ENCODE measurements around the gene CRTC2. TPM values are rescaled to one million over a fixed set of nuclear protein-coding genes. Genes with fewer than 3 reads are reported as not detected.

Gene CRTC2
- total RNA-seq, 1 experiment from 2014 or later, result 33.8 TPM

DNA sequence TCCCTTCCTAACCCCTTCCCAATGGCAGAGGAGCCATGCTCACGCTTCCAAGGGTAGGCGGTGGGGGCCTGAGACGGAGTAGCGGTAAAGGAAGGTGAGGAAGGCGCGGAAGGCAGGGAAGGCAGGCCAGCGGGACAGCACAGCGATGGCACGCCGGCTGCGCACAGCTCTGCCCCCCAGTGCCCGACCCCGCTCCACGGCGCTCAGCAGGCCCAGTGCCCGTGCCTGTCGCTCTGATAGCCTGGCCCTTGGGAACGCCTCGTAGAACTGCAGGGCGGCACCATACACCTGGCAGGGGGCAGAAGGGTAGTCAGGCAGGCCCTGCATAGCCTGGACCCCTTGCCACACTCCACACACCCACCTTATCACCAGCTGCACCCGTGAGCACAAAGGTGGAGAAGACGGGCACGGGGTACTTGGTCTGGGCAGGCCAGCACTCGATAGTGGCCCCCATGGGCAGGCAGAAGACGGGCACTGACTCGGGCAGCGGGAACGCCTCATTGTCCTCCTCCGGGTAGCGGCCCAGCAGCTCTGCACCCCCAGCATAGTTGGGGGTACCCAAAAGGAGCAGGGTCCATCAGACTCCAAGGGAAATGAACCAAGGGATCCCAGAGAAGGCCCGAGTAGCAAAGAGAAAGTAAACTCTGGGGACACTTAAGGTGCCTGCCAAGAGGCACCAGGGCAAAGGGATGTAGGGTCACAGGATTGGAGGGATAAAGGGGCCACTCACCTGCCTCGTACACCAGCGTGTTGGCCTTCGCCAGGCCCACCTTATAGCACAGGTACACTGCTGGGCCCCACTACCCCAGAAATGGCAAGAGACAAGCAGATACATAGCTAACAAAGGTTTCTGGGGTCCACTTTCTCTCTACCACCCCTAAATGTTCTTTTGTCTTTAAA is 16.3 kb downstream of the CRTC2 start:
- peaks cover 6 to 15% of the 10 kb centered on the region in 2 experiments; a peak in 3 of 4 replicates for H3K4me1 ChIP-seq (ENCODE audit: control insufficient read depth in 1 of 2, insufficient read depth in 2 of 2, low read length in 2 of 2)
- H3K27me3 ChIP-seq (ENCODE audit: insufficient read depth, low read length), result no peaks in the 10 kb centered on the region
- TF ChIP-seq, protein P1, sequence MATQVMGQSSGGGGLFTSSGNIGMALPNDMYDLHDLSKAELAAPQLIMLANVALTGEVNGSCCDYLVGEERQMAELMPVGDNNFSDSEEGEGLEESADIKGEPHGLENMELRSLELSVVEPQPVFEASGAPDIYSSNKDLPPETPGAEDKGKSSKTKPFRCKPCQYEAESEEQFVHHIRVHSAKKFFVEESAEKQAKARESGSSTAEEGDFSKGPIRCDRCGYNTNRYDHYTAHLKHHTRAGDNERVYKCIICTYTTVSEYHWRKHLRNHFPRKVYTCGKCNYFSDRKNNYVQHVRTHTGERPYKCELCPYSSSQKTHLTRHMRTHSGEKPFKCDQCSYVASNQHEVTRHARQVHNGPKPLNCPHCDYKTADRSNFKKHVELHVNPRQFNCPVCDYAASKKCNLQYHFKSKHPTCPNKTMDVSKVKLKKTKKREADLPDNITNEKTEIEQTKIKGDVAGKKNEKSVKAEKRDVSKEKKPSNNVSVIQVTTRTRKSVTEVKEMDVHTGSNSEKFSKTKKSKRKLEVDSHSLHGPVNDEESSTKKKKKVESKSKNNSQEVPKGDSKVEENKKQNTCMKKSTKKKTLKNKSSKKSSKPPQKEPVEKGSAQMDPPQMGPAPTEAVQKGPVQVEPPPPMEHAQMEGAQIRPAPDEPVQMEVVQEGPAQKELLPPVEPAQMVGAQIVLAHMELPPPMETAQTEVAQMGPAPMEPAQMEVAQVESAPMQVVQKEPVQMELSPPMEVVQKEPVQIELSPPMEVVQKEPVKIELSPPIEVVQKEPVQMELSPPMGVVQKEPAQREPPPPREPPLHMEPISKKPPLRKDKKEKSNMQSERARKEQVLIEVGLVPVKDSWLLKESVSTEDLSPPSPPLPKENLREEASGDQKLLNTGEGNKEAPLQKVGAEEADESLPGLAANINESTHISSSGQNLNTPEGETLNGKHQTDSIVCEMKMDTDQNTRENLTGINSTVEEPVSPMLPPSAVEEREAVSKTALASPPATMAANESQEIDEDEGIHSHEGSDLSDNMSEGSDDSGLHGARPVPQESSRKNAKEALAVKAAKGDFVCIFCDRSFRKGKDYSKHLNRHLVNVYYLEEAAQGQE (IDR thresholded peaks at IDR 0.05; ENCODE audit: low read depth), result no peak
- no peak for TF ChIP-seq EGR1 (IDR thresholded peaks at IDR 0.05; ENCODE audit: low read depth)
- no peak for TF ChIP-seq CEBPB (IDR thresholded peaks at IDR 0.05; ENCODE audit: low read depth)
- no peak for TF ChIP-seq POLR2A (IDR thresholded peaks at IDR 0.05; ENCODE audit: borderline replicate concordance, extremely low read depth, insufficient read depth, insufficient read length)
- no peak for TF ChIP-seq JUND (IDR thresholded peaks at IDR 0.05)
- no peak; the same call in 1 of the 2 replicates for TF ChIP-seq POLR2AphosphoS5 (IDR thresholded peaks at IDR 0.05; ENCODE audit: low read depth, low read length)
- TF ChIP-seq SIN3A (IDR thresholded peaks at IDR 0.05; ENCODE audit: low read depth), result no peak
- DNase-seq (ENCODE audit: low read depth, low spot score), result no peak
- ChIA-PET CTCF (no interaction called here), POLR2A (no interaction called here), RAD21 (ENCODE audit: low non-redundant PET in 1 of 2, low total read pairs in 2 of 2, uncharacterized antibody in 2 of 2, unreplicated experiment in 2 of 2) (no interaction called here)
- H3K4me2 ChIP-seq (ENCODE audit: low read length), result no peak overlapping the region
- H3K27ac ChIP-seq (ENCODE audit: low read depth, low read length), result no peak overlapping the region
- intact Hi-C loops (cut with micrococcal nuclease), result no loop called here
- BruUV-seq (replicated peaks), result no TSS peak
- peaks cover 24% of the 10 kb centered on the region; the same call in 1 of the 2 replicates for H3K79me2 ChIP-seq (ENCODE audit: insufficient read depth, low read length)
- no peaks in the 10 kb centered on the region for H3K9me3 ChIP-seq (ENCODE audit: control insufficient read depth in 1 of 2, insufficient read depth in 1 of 2, low read depth in 1 of 2, low read length in 2 of 2)
- ATAC-seq, result no peak
- no peak overlapping the region for H2AFZ ChIP-seq (ENCODE audit: low read depth, low read length, poor library complexity, severe bottlenecking)
- H3K9me2 ChIP-seq (ENCODE audit: insufficient read depth), result no peaks in the 10 kb centered on the region
- no peak overlapping the region for H3K9ac ChIP-seq (ENCODE audit: low read length)
- H3K36me3 ChIP-seq (ENCODE audit: control insufficient read depth in 1 of 2, insufficient read depth in 2 of 2, low read length in 2 of 2), result peaks cover 3 to 16% of the 10 kb centered on the region in 2 experiments; a peak in 2 of 4 replicates
- no peaks in the 10 kb centered on the region for H4K20me1 ChIP-seq (ENCODE audit: insufficient read depth)
- H3K4me3 ChIP-seq (replicated peaks in 1 of 2; ENCODE audit: low read depth in 1 of 2, low read length in 2 of 2), result no peak overlapping the region
